Panc1 (cell line): ENCODE data around the gene DNAH3. TPM values are rescaled to one million over a fixed set of nuclear protein-coding genes. Genes with fewer than 3 reads are reported as not detected.
"Not testable (repeated sequence)": the region's sequence is repeated elsewhere in the genome, so short reads cannot be mapped to it uniquely, and the experiment has no call there.

Experiments
- ATAC-seq: fragments of 200-7000 bp; cut with Tn5 transposase; 2 replicates; pipeline ENCODE4 v1.9.1; 2020; ENCODE audit warnings: mild to moderate bottlenecking, moderate library complexity
- BruUV-seq: library from RNA; stranded (reverse); fragments of 400-500 nt; replicated peaks from 2 replicates; lab custom pipeline; 2021; lab: Mats Ljungman, UMichigan
- CTCF ChIA-PET: fragments of 300-600 bp; sonication (Branson Sonifier 250); formaldehyde crosslinking; loops from one replicate; lab custom pipeline; 2022; ENCODE audit warnings: antibody characterized with exemption; lab: Charles Lee
- POLR2A ChIA-PET: fragments of 300-600 bp; sonication (Branson Sonifier 250); formaldehyde crosslinking; loops from one replicate; lab custom pipeline; 2022; ENCODE audit warnings: antibody characterized with exemption; lab: Charles Lee
- DNase-seq: peaks from one replicate; pipeline ENCODE4 v3.0.0-alpha.2; 2010; ENCODE audit warnings: low read depth, low spot score
- H3K27ac ChIP-seq: 2 replicates; pipeline ENCODE4 v1.5.1; 2011; ENCODE audit warnings: mild to moderate bottlenecking, low read length, inconsistent platforms
- H3K27me3 ChIP-seq: fragments of 200-500 bp; sonication (Bioruptor generic); 2 replicates; pipeline ENCODE4 v1.6.0; 2014; ENCODE audit warnings: low read length, inconsistent platforms; ENCODE audit not compliant: control insufficient read depth, insufficient read depth
- H3K36me3 ChIP-seq: fragments of 200-500 bp; sonication (Bioruptor generic); 2 replicates; pipeline ENCODE4 v1.5.1; 2014; ENCODE audit warnings: inconsistent platforms, mild to moderate bottlenecking, low read length, moderate library complexity; ENCODE audit not compliant: control insufficient read depth, insufficient read depth
- H3K4me1 ChIP-seq: 2 replicates; pipeline ENCODE4 v1.5.1; 2011; ENCODE audit warnings: inconsistent platforms, mild to moderate bottlenecking, low read length, moderate library complexity; ENCODE audit not compliant: control insufficient read depth, insufficient read depth
- H3K4me3 ChIP-seq, 2 experiments: 2 replicates each; pipeline ENCODE4 v1.5.1; 2011 to 2012; ENCODE audit warnings: low read depth in 2 of 2, low read length in 2 of 2, mild to moderate bottlenecking in 2 of 2, inconsistent platforms in 1 of 2, moderate library complexity in 1 of 2
- H3K9me3 ChIP-seq: fragments of 200-500 bp; sonication (Bioruptor generic); 2 replicates; pipeline ENCODE4 v1.5.1; 2014; ENCODE audit warnings: low read depth, mild to moderate bottlenecking, inconsistent platforms, low read length, moderate library complexity; ENCODE audit not compliant: control insufficient read depth, insufficient read depth
- CTCF ChIP-seq: fragments of 450-650 bp; IDR thresholded peaks from 2 replicates; pipeline ENCODE4 v1.5.1; 2017; ENCODE audit warnings: mild to moderate bottlenecking
- POLR2AphosphoS5 ChIP-seq: IDR thresholded peaks from 2 replicates; pipeline ENCODE4 v1.6.1; 2012; ENCODE audit warnings: mild to moderate bottlenecking, low read depth, low read length, moderate library complexity
- REST ChIP-seq, 2 experiments: IDR thresholded peaks; 2 replicates each; pipeline ENCODE4 v1.6.1; 2011 to 2012; ENCODE audit warnings: low read depth in 2 of 2, control low read depth in 1 of 2, low read length in 1 of 2, mild to moderate bottlenecking in 1 of 2, moderate library complexity in 1 of 2; ENCODE audit not compliant: insufficient read depth in 1 of 2
- SIN3A ChIP-seq: IDR thresholded peaks from 2 replicates; pipeline ENCODE4 v1.6.1; 2012; ENCODE audit warnings: low read depth, mild to moderate bottlenecking, low read length, moderate library complexity, borderline replicate concordance; ENCODE audit not compliant: insufficient read depth
- TCF7L2 ChIP-seq: IDR thresholded peaks from 2 replicates; pipeline ENCODE4 v1.6.1; 2011; ENCODE audit warnings: mild to moderate bottlenecking, low read depth, low read length, inconsistent platforms
- in situ Hi-C: cut with HindIII; loops from 2 replicates; pipeline ENCODE4 v1.10.0; 2016; ENCODE audit warnings: low sequenced_read_pairs, low pct_unique_long_range_greater_than_20kb
- intact Hi-C: fragments of 100-400 bp; cut with micrococcal nuclease; formaldehyde crosslinking; loops from one replicate; pipeline ENCODE4 v1.10.0; 2022; ENCODE audit not compliant: unreplicated experiment
- total RNA-seq: library from RNA; stranded (reverse); gene quantifications from one replicate; pipeline ENCODE4 v1.2.1, GENCODE V29; 2021; ENCODE audit not compliant: unreplicated experiment

The DNAH3 gene
- total RNA-seq, 1 experiment from 2014 or later: 0.62 TPM

GRCh38 chr16:21175397-21175796, 24.8 kb upstream of the DNAH3 start:
- POLR2A ChIA-PET: no interaction called here
- no peak for ATAC-seq
- CTCF ChIA-PET: no interaction called here

GRCh38 chr16:21172650-21173049, 22.0 kb upstream of the DNAH3 start:
- ChIA-PET POLR2A (no interaction called here), CTCF (interaction anchor here (0.6 kb wide), 1 partner anchor 168 kb away, joined by 5 read pairs; no protein-coding TSS in a partner anchor)
- H3K4me1 ChIP-seq: no peaks in the 10 kb centered on the region
- no peaks in the 10 kb centered on the region for H3K9me3 ChIP-seq
- ATAC-seq (no peak), DNase-seq (no peak)
- H3K36me3 ChIP-seq: no peaks in the 10 kb centered on the region
- BruUV-seq: no TSS peak
- in situ Hi-C loops: no loop called here
- TF ChIP-seq REST (IDR thresholded peaks at IDR 0.05; ENCODE audit: insufficient read depth in 1 of 2, low read depth in 2 of 2, low read length in 1 of 2) (no peak), SIN3A (no peak), POLR2AphosphoS5 (no peak), TCF7L2 (no peak), CTCF (no peak)
- intact Hi-C loops: no loop called here
- H3K27me3 ChIP-seq: no peaks in the 10 kb centered on the region
- no peak overlapping the region for H3K27ac ChIP-seq
- no peak overlapping the region for H3K4me3 ChIP-seq

More at GRCh38 chr16:21175397-21175796, 24.8 kb upstream of the DNAH3 start:
- no peaks in the 10 kb centered on the region for H3K36me3 ChIP-seq
- H3K4me1 ChIP-seq: no peaks in the 10 kb centered on the region
- H3K4me3 ChIP-seq: no peak overlapping the region
- intact Hi-C loops: no loop called here
- no peak for DNase-seq
- TF ChIP-seq POLR2AphosphoS5 (no peak), REST (IDR thresholded peaks at IDR 0.05; ENCODE audit: insufficient read depth in 1 of 2, low read depth in 2 of 2, low read length in 1 of 2) (no peak), SIN3A (no peak), TCF7L2 (no peak), CTCF (no peak)
- BruUV-seq: no TSS peak
- no peaks in the 10 kb centered on the region for H3K9me3 ChIP-seq
- no peak overlapping the region for H3K27ac ChIP-seq
- in situ Hi-C loops: loop anchor here (25.0 kb wide), 1 partner anchor 112 kb away; the partner anchor contains the start of gene CRYM
- H3K27me3 ChIP-seq: no peaks in the 10 kb centered on the region

- H3K27ac ChIP-seq, H3K36me3 ChIP-seq, POLR2A ChIA-PET, H3K4me3 ChIP-seq, H3K4me1 ChIP-seq, DNase-seq, H3K27me3 ChIP-seq, H3K9me3 ChIP-seq, BruUV-seq, intact Hi-C loops, in situ Hi-C loops, ATAC-seq: not testable (repeated sequence)
- CTCF ChIA-PET: interaction anchor here (0.6 kb wide), 1 partner anchor 130 kb away, joined by 3 read pairs; no protein-coding TSS in a partner anchor
Measured at GRCh38 chr16:21170116-21170515, 19.5 kb upstream of the DNAH3 start.
